Colonic mucosa (tissue), 4 donors: ENCODE data around the gene TRIP12. TPM values are rescaled to one million over a fixed set of nuclear protein-coding genes. Genes with fewer than 3 reads are reported as not detected.
A peak's percentile ranks its signal among the peaks of the same experiment; 100 is the strongest.
"Not testable (repeated sequence)": the region's sequence is repeated elsewhere in the genome, so short reads cannot be mapped to it uniquely, and the experiment has no call there.

ENCODE experiments used
- DNase-seq: peaks from one replicate; pipeline ENCODE4 v3.0.0-alpha.2; 2020
- H3K27ac ChIP-seq: fragments of 200-600 bp; one replicate; pipeline ENCODE4 v1.8.0; 2021
- H3K27me3 ChIP-seq: fragments of 200-600 bp; one replicate; pipeline ENCODE4 v1.8.0; 2021
- H3K36me3 ChIP-seq: fragments of 200-600 bp; one replicate; pipeline ENCODE4 v1.8.0; 2021
- H3K4me1 ChIP-seq: fragments of 200-600 bp; one replicate; pipeline ENCODE4 v1.8.0; 2021; ENCODE audit warnings: mild to moderate bottlenecking
- H3K4me3 ChIP-seq: fragments of 200-600 bp; one replicate; pipeline ENCODE4 v1.8.0; 2021
- H3K9ac ChIP-seq, 2 donors: one replicate each; pipeline ENCODE4 v1.7.0; 2013; ENCODE audit warnings: control low read depth in 2 of 2, low read depth in 2 of 2, low read length in 2 of 2
- H3K9me3 ChIP-seq: fragments of 200-600 bp; one replicate; pipeline ENCODE4 v1.8.0; 2021
- intact Hi-C: fragments of 100-400 bp; cut with DNase I; formaldehyde crosslinking; loops from one replicate; pipeline ENCODE4 v1.14.1; 2022
- total RNA-seq, 2 donors: library from RNA; stranded (reverse); fragmentation: NEBNext Ultra II Directional in 1 of 2; extraction: Animal tissue kit (Norgen Biotek cat#: 25700) in 1 of 2; gene quantifications; one replicate each; pipeline ENCODE4 v1.2.1, GENCODE V29; 2021
- TF ChIP-seq, protein P1 (sequence below): fragments of 200-600 bp; IDR thresholded peaks from one replicate; pipeline ENCODE4 v1.8.0; 2022; ENCODE audit warnings: antibody characterized with exemption, mild to moderate bottlenecking
- donor health status: healthy.
- donor health status: DM: no; HTN: no; CAD: no.
- donor health status: DM: no; HTN: no; CAD: no.

TRIP12 gene
- total RNA-seq, 2 donors from 2014 or later: 180 to 209 TPM

DNA sequence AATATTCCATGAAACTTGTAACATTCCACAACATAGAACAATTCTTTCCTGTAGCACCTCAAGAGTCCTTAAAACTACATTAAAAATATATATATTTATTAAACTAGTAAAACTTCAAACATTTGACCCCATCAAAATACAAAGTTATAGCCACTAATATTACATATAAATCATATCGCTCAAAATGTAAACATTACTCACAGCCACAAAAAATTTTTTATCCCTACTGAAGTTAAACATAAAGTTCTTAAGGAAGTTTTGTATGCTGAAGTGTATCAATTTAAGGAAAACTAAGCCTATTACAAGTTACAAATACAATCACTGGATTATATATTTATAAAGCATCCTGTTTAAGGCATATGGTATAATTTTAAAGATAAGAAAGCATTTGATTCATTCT, 127.2 kb downstream of the TRIP12 start:
- TF ChIP-seq, protein P1, sequence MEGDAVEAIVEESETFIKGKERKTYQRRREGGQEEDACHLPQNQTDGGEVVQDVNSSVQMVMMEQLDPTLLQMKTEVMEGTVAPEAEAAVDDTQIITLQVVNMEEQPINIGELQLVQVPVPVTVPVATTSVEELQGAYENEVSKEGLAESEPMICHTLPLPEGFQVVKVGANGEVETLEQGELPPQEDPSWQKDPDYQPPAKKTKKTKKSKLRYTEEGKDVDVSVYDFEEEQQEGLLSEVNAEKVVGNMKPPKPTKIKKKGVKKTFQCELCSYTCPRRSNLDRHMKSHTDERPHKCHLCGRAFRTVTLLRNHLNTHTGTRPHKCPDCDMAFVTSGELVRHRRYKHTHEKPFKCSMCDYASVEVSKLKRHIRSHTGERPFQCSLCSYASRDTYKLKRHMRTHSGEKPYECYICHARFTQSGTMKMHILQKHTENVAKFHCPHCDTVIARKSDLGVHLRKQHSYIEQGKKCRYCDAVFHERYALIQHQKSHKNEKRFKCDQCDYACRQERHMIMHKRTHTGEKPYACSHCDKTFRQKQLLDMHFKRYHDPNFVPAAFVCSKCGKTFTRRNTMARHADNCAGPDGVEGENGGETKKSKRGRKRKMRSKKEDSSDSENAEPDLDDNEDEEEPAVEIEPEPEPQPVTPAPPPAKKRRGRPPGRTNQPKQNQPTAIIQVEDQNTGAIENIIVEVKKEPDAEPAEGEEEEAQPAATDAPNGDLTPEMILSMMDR: no peak
- H3K36me3 ChIP-seq: peaks cover 12% of the 10 kb centered on the region
- DNase-seq: no peak
- H3K4me1 ChIP-seq: no peaks in the 10 kb centered on the region
- H3K4me3 ChIP-seq: no peak overlapping the region
- no peaks in the 10 kb centered on the region for H3K9me3 ChIP-seq
- no peak overlapping the region for H3K9ac ChIP-seq
- no peaks in the 10 kb centered on the region for H3K27me3 ChIP-seq
- intact Hi-C loops: no loop called here
- no peak overlapping the region for H3K27ac ChIP-seq

GRCh38 chr2:229786289-229786688, 135.5 kb downstream of the TRIP12 start:
- H3K27me3 ChIP-seq, H3K4me3 ChIP-seq, H3K27ac ChIP-seq, intact Hi-C loops, H3K4me1 ChIP-seq, H3K9me3 ChIP-seq, H3K9ac ChIP-seq, DNase-seq, H3K36me3 ChIP-seq: not testable (repeated sequence)

DNA sequence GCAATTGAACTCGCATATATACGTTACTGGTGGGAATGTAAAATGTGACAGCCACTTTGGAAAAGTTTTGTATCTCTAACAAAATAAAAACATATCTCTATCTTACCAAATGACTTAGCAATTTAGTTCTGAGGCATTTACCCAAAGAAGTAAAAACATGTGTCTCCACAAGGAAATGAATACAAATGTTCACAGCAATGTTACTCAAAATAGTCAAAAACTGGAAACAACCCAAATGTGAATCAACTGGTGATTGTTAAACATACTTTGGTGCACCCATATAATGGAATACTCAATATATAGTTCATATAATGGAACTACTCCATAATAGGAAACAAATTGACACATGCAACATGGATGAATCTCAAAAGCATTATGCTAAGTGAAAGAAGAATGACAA, 137.0 kb downstream of the TRIP12 start:
- Histone ChIP-seq H3K27ac (no peak overlapping the region), H3K4me1 (no peaks in the 10 kb centered on the region), H3K9me3 (no peaks in the 10 kb centered on the region), H3K4me3 (no peak overlapping the region), H3K36me3 (no peaks in the 10 kb centered on the region), H3K9ac (no peak overlapping the region), H3K27me3 (no peaks in the 10 kb centered on the region)
- DNase-seq: no peak
- intact Hi-C loops: no loop called here
- TF ChIP-seq, protein P1: no peak

GRCh38 chr2:229783108-229783721, 138.6 kb downstream of the TRIP12 start:
- no peaks in the 10 kb centered on the region for H3K27me3 ChIP-seq
- intact Hi-C loops: no loop called here
- no peaks in the 10 kb centered on the region for H3K36me3 ChIP-seq
- H3K9ac ChIP-seq: no peak overlapping the region
- TF ChIP-seq, protein P1: no peak
- no peaks in the 10 kb centered on the region for H3K4me1 ChIP-seq
- H3K9me3 ChIP-seq: no peaks in the 10 kb centered on the region
- DNase-seq: no peak
- no peak overlapping the region for H3K27ac ChIP-seq
- no peak overlapping the region for H3K4me3 ChIP-seq

DNA sequence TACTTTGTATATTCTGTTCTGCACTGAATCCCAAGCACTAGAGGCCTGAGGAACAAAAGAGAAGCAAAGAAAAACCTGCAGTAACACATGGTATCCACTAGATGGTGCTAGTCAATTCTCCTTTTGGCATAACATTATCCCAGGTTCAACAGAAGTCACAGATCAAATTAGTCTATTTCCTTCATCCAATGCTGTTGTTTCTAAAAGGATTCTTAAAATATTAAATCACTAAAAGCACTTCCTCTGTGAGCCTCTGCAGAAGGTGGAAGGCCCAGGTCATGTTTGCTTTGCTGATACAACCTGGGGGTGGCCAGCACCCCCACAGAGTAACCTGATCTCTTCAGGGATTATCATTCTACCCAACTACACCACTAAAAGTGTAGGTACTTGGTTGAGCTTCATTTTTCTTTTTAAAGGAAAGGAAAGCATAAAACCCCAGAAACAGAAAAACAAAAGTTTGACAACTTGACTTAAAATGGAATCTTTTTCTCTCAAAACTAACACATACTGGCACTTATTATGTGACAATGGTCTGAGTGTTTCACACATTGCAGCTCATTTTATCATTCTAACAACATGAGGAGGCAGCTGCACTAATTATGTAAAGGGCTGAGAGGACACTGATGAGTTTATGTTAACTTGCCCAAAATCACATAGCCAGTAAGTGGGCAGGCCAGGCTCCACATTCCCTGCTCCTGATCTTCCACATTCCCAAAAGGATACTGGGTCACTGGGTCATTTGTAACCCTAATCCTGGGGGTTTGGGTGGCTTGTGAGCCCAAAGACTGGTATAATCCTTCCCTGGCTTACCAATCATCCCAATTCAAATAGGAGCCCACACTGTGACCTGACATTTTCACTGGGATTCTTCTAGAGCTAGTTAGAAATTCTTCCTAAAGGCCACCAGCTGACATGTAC, 140.7 kb downstream of the TRIP12 start:
- Histone ChIP-seq H3K9ac (no peak overlapping the region), H3K27ac (no peak overlapping the region), H3K4me3 (no peak overlapping the region), H3K9me3 (no peaks in the 10 kb centered on the region), H3K27me3 (no peaks in the 10 kb centered on the region), H3K36me3 (no peaks in the 10 kb centered on the region), H3K4me1 (no peaks in the 10 kb centered on the region)
- TF ChIP-seq, protein P1: peak; percentile 90
- no peak for DNase-seq
- intact Hi-C loops: no loop called here

DNA sequence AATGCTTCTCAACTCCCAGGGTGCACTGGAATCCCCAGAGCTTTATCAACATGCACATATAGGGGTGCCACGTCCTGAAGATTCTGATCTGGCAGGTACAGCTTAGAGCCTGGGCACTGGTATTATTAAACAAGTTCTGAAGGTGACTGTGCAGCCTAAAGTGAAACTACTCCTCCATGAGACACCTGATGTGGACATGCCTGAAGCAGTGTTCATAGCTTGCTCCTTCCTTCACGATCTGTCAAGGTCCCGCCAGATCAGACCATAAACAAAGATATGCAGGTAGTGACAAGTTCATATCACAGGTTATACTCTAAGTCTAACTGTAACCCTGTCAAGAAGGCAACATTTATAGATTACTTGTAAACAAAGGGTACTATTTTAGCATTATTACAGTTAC, 142.2 kb downstream of the TRIP12 start:
- Histone ChIP-seq H3K9me3 (no peaks in the 10 kb centered on the region), H3K27me3 (no peaks in the 10 kb centered on the region), H3K9ac (no peak overlapping the region), H3K4me3 (no peak overlapping the region), H3K27ac (no peak overlapping the region), H3K36me3 (no peaks in the 10 kb centered on the region), H3K4me1 (no peaks in the 10 kb centered on the region)
- no peak for DNase-seq
- TF ChIP-seq, protein P1: no peak
- intact Hi-C loops: no loop called here
